Activated T-cell treated with anti-CD3 and anti-CD28 coated beads, Interleukin-2, amount 50 U/mL, for 24 hours (primary cell): ENCODE results near the gene UQCC2.

ENCODE experiments used
- DNase-seq: peaks from one replicate; pipeline ENCODE4 v3.0.0-alpha.2; 2020
- H3K27ac Mint-ChIP-seq: 2 replicates; pipeline ENCODE4 v1.8.0; 2020; ENCODE audit warnings: mild to moderate bottlenecking, mixed read lengths
- H3K27me3 Mint-ChIP-seq: 2 replicates; pipeline ENCODE4 v1.8.0; 2020; ENCODE audit warnings: mixed read lengths
- H3K36me3 Mint-ChIP-seq: 2 replicates; pipeline ENCODE4 v1.8.0; 2020; ENCODE audit warnings: low read depth, mixed read lengths
- H3K4me1 Mint-ChIP-seq: 2 replicates; pipeline ENCODE4 v1.8.0; 2020; ENCODE audit warnings: low read depth, mixed read lengths
- H3K4me3 Mint-ChIP-seq: 2 replicates; pipeline ENCODE4 v1.8.0; 2020; ENCODE audit warnings: mild to moderate bottlenecking, moderate library complexity, mixed read lengths
- H3K9me3 Mint-ChIP-seq: 2 replicates; pipeline ENCODE4 v1.8.0; 2020; ENCODE audit warnings: mixed read lengths

Gene UQCC2

DNA sequence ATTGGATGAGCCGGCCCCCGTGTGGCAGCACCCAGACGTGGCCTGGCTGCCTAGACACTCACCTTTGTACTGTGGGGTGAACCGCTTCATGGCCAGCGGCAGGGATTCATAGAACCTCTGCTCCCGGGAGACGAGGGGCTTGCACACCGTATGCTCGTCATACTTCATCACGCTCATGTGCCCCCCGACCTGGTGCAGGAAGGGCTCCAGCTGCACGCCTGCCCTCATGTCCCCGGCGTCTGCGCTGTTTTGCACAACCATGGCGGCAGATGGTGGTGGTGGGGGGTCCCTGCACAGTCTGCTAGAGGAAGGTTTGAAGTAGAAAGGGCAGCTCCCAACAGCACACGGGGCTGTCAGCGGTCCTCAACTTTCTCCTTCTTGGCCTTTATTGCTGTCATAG lies 23.7 kb upstream of the UQCC2 start:
- DNase-seq = no peak
- Mint-ChIP-seq H3K36me3 (no peaks in the 10 kb centered on the region), H3K27ac (no peak overlapping the region), H3K27me3 (no peaks in the 10 kb centered on the region), H3K4me3 (no peak overlapping the region), H3K9me3 (no peaks in the 10 kb centered on the region), H3K4me1 (no peaks in the 10 kb centered on the region)

- DNase-seq = no peak
- no peaks in the 10 kb centered on the region for H3K9me3 Mint-ChIP-seq
- H3K27me3 Mint-ChIP-seq = no peaks in the 10 kb centered on the region
- H3K4me3 Mint-ChIP-seq = no peak overlapping the region
- no peaks in the 10 kb centered on the region for H3K4me1 Mint-ChIP-seq
- no peak overlapping the region for H3K27ac Mint-ChIP-seq
- H3K36me3 Mint-ChIP-seq = no peaks in the 10 kb centered on the region
Measured at GRCh38 chr6:33733709-33734007, 22.2 kb upstream of the UQCC2 start.

DNA sequence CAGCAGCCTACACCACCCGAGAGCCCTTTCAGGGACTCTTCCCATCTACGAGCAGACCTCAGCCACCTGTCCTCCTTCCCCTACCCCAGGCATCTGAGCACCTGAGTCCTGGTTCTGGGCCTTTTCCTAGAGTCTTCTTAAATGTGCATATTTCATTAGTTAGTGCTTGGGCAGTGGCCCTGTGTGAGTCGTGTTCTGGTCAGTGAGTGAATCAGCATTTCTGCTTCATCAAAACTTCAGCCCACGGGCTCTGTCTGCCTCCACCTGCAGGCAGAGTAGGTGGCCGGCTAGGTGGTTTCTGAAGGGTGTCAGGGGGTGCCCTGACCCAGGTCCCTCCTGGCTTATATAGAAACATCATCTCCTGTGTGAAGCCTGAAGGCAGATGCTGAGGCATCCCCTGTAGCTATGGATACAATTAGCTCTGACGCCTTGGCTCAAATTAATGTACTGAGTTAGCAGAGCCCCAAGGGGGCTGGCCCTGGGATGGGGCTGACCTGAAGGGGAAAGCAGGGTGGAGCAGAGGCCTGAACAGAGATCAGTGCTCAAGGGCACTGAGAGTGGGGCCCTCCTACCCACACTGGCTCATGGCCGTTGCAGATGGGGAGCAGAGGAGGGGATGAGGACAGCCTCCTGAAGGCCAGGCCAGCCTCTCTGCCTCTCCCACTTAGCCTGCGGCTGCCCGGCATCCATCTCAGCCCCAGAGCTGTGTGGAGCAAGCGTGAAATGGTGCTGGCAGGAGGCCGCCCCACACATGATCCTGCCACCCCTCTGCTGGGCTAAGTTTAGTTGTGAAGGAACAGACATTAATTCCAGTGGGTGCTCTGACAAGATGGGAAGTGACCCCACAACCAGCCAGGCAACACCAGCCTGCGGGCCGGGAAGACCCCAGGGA lies 21.6 kb upstream of the UQCC2 start:
- no peak overlapping the region for H3K27ac Mint-ChIP-seq
- no peaks in the 10 kb centered on the region for H3K36me3 Mint-ChIP-seq
- H3K4me1 Mint-ChIP-seq = no peaks in the 10 kb centered on the region
- H3K4me3 Mint-ChIP-seq = no peak overlapping the region
- DNase-seq = no peak
- no peaks in the 10 kb centered on the region for H3K27me3 Mint-ChIP-seq
- no peaks in the 10 kb centered on the region for H3K9me3 Mint-ChIP-seq

- no peak overlapping the region for H3K27ac Mint-ChIP-seq
- no peaks in the 10 kb centered on the region for H3K36me3 Mint-ChIP-seq
Measured at GRCh38 chr6:33732385-33732784, 20.9 kb upstream of the UQCC2 start.

DNA sequence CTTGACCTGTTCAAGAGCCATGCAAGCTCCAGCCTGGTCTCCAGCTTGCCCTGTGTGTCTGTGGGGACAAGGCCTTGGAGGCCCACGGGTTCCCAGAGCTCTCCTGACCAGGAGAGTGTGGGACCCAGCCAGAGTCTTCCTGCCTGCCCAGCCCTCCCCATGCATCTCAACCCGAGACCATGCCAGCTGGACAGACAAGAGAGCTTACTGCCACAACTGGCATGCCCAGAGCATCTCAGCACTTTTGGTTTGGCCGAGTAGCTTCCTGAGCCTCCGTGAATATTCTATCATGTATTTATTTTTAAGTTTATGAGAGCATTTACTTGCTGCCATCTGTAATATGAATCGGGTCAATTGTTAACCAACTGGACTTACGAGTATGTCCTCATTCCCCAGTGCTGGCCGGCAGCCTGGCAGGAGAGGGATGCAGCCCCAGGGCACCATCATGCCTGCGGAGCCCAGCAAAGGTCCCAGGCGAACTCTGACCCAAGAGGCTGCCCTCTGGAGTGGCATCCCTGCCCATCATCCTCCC lies 20.3 kb upstream of the UQCC2 start:
- no peaks in the 10 kb centered on the region for H3K36me3 Mint-ChIP-seq
- no peaks in the 10 kb centered on the region for H3K27me3 Mint-ChIP-seq
- DNase-seq = no peak
- H3K27ac Mint-ChIP-seq = no peak overlapping the region
- no peaks in the 10 kb centered on the region for H3K4me1 Mint-ChIP-seq
- no peak overlapping the region for H3K4me3 Mint-ChIP-seq
- no peaks in the 10 kb centered on the region for H3K9me3 Mint-ChIP-seq

More at GRCh38 chr6:33732385-33732784, 20.9 kb upstream of the UQCC2 start:
- no peaks in the 10 kb centered on the region for H3K27me3 Mint-ChIP-seq
- no peak for DNase-seq
- H3K9me3 Mint-ChIP-seq = no peaks in the 10 kb centered on the region
- no peak overlapping the region for H3K4me3 Mint-ChIP-seq
- no peaks in the 10 kb centered on the region for H3K4me1 Mint-ChIP-seq

DNA sequence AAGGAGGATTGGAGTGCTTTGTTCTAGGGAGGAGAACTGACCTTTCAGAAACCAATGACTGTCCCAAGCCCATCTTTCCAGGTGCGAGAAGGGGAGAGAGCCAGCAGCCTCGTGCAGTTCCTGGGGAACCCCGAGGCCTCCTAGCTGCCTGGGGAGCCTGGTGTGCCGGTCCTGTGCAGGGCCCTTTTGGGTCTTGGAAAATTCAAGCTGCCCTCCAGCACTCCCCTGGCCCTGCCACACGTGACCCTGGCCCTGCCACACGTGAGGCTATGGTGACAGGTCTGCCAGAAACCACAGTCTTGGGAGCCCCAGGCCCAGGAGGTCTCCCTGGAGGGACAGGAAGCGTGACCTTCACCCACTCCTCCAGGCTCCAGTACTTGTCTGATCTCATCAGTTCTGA lies 19.5 kb upstream of the UQCC2 start:
- Mint-ChIP-seq H3K4me3 (no peak overlapping the region), H3K27ac (no peak overlapping the region), H3K36me3 (no peaks in the 10 kb centered on the region), H3K4me1 (no peaks in the 10 kb centered on the region), H3K9me3 (no peaks in the 10 kb centered on the region), H3K27me3 (no peaks in the 10 kb centered on the region)
- no peak for DNase-seq

- no peaks in the 10 kb centered on the region for H3K9me3 Mint-ChIP-seq
- no peaks in the 10 kb centered on the region for H3K36me3 Mint-ChIP-seq
- H3K4me3 Mint-ChIP-seq = no peak overlapping the region
- no peak overlapping the region for H3K27ac Mint-ChIP-seq
- DNase-seq = no peak
- no peaks in the 10 kb centered on the region for H3K27me3 Mint-ChIP-seq
- no peaks in the 10 kb centered on the region for H3K4me1 Mint-ChIP-seq
Measured at GRCh38 chr6:33730611-33731010, 19.1 kb upstream of the UQCC2 start.

GRCh38 chr6:33729059-33729458 lies 17.6 kb upstream of the UQCC2 start:
- H3K36me3 Mint-ChIP-seq = no peaks in the 10 kb centered on the region
- no peaks in the 10 kb centered on the region for H3K9me3 Mint-ChIP-seq
- no peaks in the 10 kb centered on the region for H3K27me3 Mint-ChIP-seq
- no peak overlapping the region for H3K27ac Mint-ChIP-seq
- H3K4me3 Mint-ChIP-seq = no peak overlapping the region
- no peak for DNase-seq
- peaks cover 9% of the 10 kb centered on the region for H3K4me1 Mint-ChIP-seq

DNA sequence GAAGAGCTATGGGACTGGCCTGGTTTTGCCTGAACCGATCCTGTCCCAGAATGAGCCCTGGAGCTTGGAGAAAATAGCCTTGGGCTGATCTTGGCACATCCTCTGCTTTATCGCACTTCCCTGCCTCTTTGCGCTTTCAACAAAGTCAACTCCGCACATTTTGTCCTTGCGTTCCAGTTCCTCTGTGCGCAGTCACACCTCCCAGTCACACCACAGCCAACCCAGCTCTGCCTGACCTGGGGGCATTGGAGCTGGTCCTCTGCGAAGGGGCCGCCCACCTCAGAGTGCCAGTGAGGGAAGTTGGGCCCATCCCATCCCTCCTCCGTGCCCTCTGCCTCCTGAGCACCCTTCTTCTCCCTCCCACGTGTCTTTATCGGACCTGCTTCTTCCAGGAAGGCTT lies 16.9 kb upstream of the UQCC2 start:
- H3K36me3 Mint-ChIP-seq = no peaks in the 10 kb centered on the region
- peaks cover 14% of the 10 kb centered on the region for H3K4me1 Mint-ChIP-seq
- no peak for DNase-seq
- H3K27me3 Mint-ChIP-seq = no peaks in the 10 kb centered on the region
- H3K9me3 Mint-ChIP-seq = no peaks in the 10 kb centered on the region
- H3K4me3 Mint-ChIP-seq = no peak overlapping the region
- H3K27ac Mint-ChIP-seq = no peak overlapping the region

GRCh38 chr6:33727932-33728331 lies 16.4 kb upstream of the UQCC2 start:
- Mint-ChIP-seq H3K4me1 (peaks cover 17% of the 10 kb centered on the region), H3K4me3 (no peak overlapping the region), H3K27ac (no peak overlapping the region), H3K27me3 (no peaks in the 10 kb centered on the region), H3K9me3 (no peaks in the 10 kb centered on the region), H3K36me3 (no peaks in the 10 kb centered on the region)
- no peak for DNase-seq

DNA sequence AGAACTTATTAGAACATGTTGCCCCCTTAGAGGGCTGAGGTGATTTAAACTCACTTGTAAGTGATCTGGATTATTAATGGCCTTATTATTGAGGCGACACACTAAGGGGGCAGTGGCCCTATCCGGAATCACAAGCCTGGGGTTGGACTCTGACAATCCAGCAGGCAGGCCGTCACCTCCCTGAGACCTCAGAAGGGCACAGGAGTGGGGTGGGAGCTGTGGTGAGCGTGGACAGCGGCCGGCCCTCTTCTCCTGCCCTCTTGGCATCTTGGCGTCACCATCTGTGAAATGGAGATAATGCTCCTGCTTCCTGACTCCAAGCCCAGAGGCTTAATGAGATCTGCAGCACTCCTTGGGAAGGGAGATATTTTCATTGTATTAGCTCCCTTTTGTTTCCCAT lies 15.6 kb upstream of the UQCC2 start:
- no peaks in the 10 kb centered on the region for H3K27me3 Mint-ChIP-seq
- no peaks in the 10 kb centered on the region for H3K36me3 Mint-ChIP-seq
- no peak overlapping the region for H3K4me3 Mint-ChIP-seq
- H3K9me3 Mint-ChIP-seq = no peaks in the 10 kb centered on the region
- peaks cover 17% of the 10 kb centered on the region for H3K4me1 Mint-ChIP-seq
- no peak overlapping the region for H3K27ac Mint-ChIP-seq
- DNase-seq = no peak

DNA sequence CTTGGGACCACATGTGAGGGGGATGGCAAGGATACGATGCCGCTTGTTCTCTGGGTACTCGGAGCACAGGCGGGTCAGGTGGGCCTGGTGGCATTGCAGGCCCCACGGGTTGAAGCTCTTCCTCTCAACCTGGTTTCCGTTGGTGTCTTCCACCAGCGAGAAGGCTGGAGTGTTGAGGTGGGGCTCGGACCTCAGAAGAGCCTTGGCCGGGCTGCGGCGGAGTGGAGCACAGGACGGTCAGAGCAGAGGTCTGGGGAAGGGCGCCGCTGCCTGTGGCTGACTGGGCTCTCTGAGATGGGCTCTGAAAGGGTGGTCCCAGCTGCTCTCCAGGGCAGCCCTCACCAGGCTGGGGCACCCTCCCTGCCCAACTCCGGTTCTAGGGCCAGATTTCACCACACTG lies 15.2 kb upstream of the UQCC2 start:
- no peaks in the 10 kb centered on the region for H3K36me3 Mint-ChIP-seq
- no peak overlapping the region for H3K4me3 Mint-ChIP-seq
- no peaks in the 10 kb centered on the region for H3K27me3 Mint-ChIP-seq
- DNase-seq = no peak
- H3K4me1 Mint-ChIP-seq = peaks cover 17% of the 10 kb centered on the region
- H3K27ac Mint-ChIP-seq = no peak overlapping the region
- H3K9me3 Mint-ChIP-seq = no peaks in the 10 kb centered on the region

DNA sequence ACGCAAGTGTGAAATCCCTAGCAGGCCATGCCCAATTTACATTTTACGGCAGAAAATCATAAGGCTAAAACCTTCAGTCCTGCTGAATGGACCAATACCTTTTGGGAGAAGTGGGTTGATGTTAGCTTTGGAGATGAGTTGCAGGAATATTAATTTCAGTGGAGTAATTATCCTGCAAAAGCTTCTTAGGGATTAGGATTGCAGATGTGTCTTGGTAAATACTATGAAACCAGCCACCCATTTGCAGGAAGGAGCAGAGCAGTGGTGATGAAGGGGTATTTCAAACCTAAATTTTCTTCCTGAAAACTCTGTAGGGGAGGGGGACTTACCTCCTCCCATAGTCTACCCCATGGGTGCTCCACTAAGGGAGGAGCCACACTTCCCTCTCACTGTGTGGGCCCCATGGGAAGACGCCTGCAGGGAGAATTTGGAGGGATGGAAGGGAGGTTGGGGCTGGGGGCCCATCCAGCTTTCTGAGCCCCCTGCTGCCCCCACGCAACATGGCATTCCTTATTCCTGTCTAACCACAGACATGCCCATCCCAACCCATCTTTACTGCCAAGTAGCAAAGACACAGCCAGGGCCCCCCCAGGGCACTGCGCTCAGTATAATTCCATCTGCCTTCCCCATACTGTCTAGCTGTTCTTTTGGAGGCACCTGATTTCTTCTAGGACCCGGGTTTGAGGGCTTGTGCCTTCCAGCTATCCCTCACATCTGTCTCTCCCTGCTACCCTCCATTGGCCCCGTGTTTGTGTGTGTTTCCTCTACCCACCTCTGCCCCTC lies 14.6 kb upstream of the UQCC2 start:
- Mint-ChIP-seq H3K4me3 (no peak overlapping the region), H3K27ac (no peak overlapping the region), H3K9me3 (no peaks in the 10 kb centered on the region), H3K4me1 (peaks cover 17% of the 10 kb centered on the region), H3K27me3 (no peaks in the 10 kb centered on the region), H3K36me3 (no peaks in the 10 kb centered on the region)
- DNase-seq = no peak

DNA sequence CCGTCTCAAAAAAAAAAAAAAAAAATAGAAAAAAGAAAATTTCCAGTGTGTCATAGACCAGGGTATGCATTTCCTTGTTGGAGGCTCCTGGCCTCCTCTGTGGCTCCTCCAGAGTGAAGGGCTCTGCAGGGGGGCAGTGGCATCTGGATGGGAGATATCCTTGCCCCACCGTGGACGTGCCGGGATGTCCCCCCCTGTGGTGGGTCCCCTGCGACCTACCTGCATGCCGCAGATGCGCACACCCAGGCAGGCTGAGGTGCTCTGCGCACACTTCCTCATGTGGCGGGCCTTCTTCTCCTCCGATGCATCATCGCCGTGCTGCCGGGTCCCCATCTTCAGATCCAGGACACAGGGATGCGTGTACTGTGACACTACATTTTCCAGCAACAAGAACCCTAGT lies 13.7 kb upstream of the UQCC2 start:
- Mint-ChIP-seq H3K27ac (no peak overlapping the region), H3K36me3 (no peaks in the 10 kb centered on the region), H3K27me3 (no peaks in the 10 kb centered on the region), H3K9me3 (no peaks in the 10 kb centered on the region), H3K4me1 (peaks cover 17% of the 10 kb centered on the region), H3K4me3 (no peak overlapping the region)
- no peak for DNase-seq
